AG04450 (cell line): Measurements from ENCODE around the gene HRH4. TPM values are rescaled to one million over a fixed set of nuclear protein-coding genes. Genes with fewer than 3 reads are reported as not detected.
A peak's percentile ranks its signal among the peaks of the same experiment; 100 is the strongest.

Source experiments
- CTCF ChIA-PET: fragments of 300-600, 350-600 bp; formaldehyde crosslinking; extraction: SDS; loops from one replicate; lab custom pipeline; 2022; ENCODE audit warnings: antibody characterized with exemption, inconsistent platforms; lab: Charles Lee
- POLR2A ChIA-PET: fragments of 350-600 bp; formaldehyde crosslinking; extraction: SDS; loops from one replicate; lab custom pipeline; 2021; ENCODE audit warnings: antibody characterized with exemption, inconsistent platforms; lab: Yijun Ruan, JAX
- DNase-seq: peaks from one replicate; pipeline ENCODE4 v3.0.0-alpha.2; 2011; ENCODE audit warnings: low read depth, low spot score
- H3K27ac ChIP-seq: one replicate; pipeline ENCODE4 v1.5.1; 2012; ENCODE audit warnings: low read depth, low read length, control low read depth
- H3K27me3 ChIP-seq: one replicate; pipeline ENCODE4 v1.6.0; 2012; ENCODE audit warnings: low read length; ENCODE audit not compliant: control insufficient read depth, insufficient read depth
- H3K4me3 ChIP-seq: 2 replicates; pipeline ENCODE4 v1.5.1; 2011; ENCODE audit warnings: mild to moderate bottlenecking, low read depth, low read length, control low read depth
- H3K9me3 ChIP-seq: 2 replicates; pipeline ENCODE4 v1.5.1; 2012; ENCODE audit warnings: low read length; ENCODE audit not compliant: control insufficient read depth, insufficient read depth
- polyA plus RNA-seq: library from polyadenylated mRNA; depleted of rRNA; stranded (reverse); fragments of >200 nt; gene quantifications from 2 replicates; pipeline ENCODE4 v1.2.3, GENCODE V29; 2011
- TF ChIP-seq, protein P1 (sequence below): IDR thresholded peaks from 2 replicates; pipeline ENCODE4 v1.5.1; 2011; ENCODE audit warnings: low read depth, low read length, control low read depth, inconsistent platforms

The HRH4 gene
- polyA plus RNA-seq, 1 experiment, result 0.01 TPM

DNA sequence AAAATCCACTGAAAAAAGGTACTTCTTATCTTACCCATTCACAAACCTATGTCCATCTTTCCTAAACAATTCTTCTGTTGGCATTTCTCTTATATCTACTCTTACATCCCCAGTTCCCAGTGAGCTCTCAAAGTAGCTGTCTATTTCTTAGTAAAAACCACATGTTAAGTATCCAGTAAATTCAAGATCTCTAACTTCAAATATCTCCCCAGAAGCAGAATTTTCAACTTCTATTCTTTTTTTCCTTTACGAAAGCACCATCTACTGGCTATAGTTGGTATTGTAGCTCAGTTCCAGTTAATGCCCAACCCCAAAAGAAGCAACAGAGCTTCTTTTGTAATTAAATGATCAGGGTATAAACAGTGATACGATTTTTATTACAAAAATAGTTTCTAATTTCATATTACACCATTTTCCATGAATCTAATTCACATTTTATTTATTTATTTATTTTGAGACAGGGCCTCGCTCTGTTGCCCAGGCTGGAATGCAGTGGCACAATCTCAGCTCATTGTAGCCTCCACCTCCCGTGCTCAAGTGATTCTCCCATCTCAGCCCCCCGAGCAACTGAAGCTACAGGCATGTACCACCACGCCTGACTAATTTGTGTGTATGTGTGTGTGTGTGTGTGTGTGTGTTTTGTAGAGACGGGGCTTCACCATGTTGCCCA, 28.5 kb downstream of the HRH4 start:
- POLR2A ChIA-PET, result no interaction called here
- no peaks in the 10 kb centered on the region for H3K9me3 ChIP-seq
- H3K27ac ChIP-seq, result no peak overlapping the region
- TF ChIP-seq, protein P1, sequence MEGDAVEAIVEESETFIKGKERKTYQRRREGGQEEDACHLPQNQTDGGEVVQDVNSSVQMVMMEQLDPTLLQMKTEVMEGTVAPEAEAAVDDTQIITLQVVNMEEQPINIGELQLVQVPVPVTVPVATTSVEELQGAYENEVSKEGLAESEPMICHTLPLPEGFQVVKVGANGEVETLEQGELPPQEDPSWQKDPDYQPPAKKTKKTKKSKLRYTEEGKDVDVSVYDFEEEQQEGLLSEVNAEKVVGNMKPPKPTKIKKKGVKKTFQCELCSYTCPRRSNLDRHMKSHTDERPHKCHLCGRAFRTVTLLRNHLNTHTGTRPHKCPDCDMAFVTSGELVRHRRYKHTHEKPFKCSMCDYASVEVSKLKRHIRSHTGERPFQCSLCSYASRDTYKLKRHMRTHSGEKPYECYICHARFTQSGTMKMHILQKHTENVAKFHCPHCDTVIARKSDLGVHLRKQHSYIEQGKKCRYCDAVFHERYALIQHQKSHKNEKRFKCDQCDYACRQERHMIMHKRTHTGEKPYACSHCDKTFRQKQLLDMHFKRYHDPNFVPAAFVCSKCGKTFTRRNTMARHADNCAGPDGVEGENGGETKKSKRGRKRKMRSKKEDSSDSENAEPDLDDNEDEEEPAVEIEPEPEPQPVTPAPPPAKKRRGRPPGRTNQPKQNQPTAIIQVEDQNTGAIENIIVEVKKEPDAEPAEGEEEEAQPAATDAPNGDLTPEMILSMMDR, result peak; percentile 75
- DNase-seq, result no peak
- no peak overlapping the region for H3K4me3 ChIP-seq
- CTCF ChIA-PET, result interaction anchor here (0.5 to 8.1 kb wide), 59 partner anchors 9 to 1811 kb away, joined by 3 to 155 read pairs (median 4); partner anchors contain the start of genes HRH4 and IMPACT
- H3K27me3 ChIP-seq, result peaks cover 13% of the 10 kb centered on the region

DNA sequence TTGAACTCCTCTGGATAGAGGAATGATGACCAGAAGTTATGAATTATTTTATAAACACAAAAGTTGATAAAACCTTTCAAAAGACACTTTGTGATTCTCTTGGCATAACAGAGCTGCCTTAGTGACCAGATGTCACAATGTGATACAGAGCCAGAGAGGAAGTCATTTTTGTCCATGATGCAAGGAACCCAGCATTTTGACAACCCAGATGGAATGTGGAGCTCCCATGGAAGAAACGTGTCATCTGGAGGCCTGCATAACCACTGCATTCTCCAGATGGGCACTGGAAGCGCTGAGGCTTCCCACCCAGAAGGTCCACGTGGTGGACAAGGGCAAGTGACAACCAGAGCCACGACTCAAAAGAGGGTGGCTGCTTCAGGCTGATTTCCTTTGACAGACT, 30.1 kb downstream of the HRH4 start:
- TF ChIP-seq, protein P1, result no peak
- no peak for DNase-seq
- Histone ChIP-seq H3K9me3 (no peaks in the 10 kb centered on the region), H3K4me3 (no peak overlapping the region), H3K27ac (no peak overlapping the region), H3K27me3 (peaks cover 11% of the 10 kb centered on the region)
- ChIA-PET POLR2A (no interaction called here), CTCF (interaction anchor here (0.6 to 8.1 kb wide), 8 partner anchors 12 to 313 kb away, joined by 3 to 155 read pairs (median 10); no protein-coding TSS in a partner anchor)

- ChIA-PET CTCF (interaction anchor here (0.5 to 8.1 kb wide), 5 partner anchors 47 to 1616 kb away, joined by 3 to 123 read pairs (median 3); no protein-coding TSS in a partner anchor), POLR2A (no interaction called here)
- Histone ChIP-seq H3K27me3 (peaks cover 8% of the 10 kb centered on the region), H3K27ac (no peak overlapping the region), H3K9me3 (no peaks in the 10 kb centered on the region), H3K4me3 (no peak overlapping the region)
- no peak for DNase-seq
- TF ChIP-seq, protein P1, result no peak
These were observed 31.7 kb downstream of the HRH4 start for GRCh38 chr18:24491927-24492834.

DNA sequence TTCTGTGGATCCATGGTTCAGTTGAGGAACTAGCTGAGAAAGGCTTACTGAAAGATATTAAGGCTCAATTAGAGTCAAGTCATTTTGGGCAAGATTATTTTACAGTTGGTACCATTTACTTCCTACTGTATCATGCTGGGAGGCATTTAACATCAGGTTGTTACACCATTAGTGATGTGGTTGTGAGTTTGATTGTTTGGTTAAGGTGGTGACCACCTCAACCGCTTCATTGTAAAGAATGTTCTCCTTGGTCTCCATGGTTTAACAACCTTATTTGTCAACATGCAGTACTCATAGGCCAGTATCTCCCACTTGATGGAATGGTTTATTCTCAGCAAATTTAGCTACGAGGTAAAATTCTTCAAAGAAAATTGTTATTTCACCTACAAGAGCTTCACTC, 34.1 kb downstream of the HRH4 start:
- no peak for DNase-seq
- no peaks in the 10 kb centered on the region for H3K9me3 ChIP-seq
- CTCF ChIA-PET, result interaction anchor here (3.3 kb wide), 1 partner anchor 135 kb away, joined by 14 read pairs; no protein-coding TSS in a partner anchor
- POLR2A ChIA-PET, result no interaction called here
- peaks cover 8% of the 10 kb centered on the region for H3K27me3 ChIP-seq
- TF ChIP-seq, protein P1, result no peak
- H3K27ac ChIP-seq, result no peak overlapping the region
- no peak overlapping the region for H3K4me3 ChIP-seq
